SJCRH30 (cell line): ENCODE measurements around the gene PILRA. TPM values are rescaled to one million over a fixed set of nuclear protein-coding genes. Genes with fewer than 3 reads are reported as not detected.
"Not testable (repeated sequence)": the region's sequence is repeated elsewhere in the genome, so short reads cannot be mapped to it uniquely, and the experiment has no call there.

Experiments used
- DNase-seq, 2 experiments: peaks; one replicate each; pipeline ENCODE4 v3.0.0-alpha.2; 2015 to 2020
- H3K27ac ChIP-seq: fragments of 250-450 bp; sonication (Bioruptor Pico); 2 replicates; pipeline ENCODE4 v1.5.1; 2020; ENCODE audit warnings: mild to moderate bottlenecking, moderate library complexity
- H3K27me3 ChIP-seq: fragments of 250-450 bp; sonication (Bioruptor Pico); 2 replicates; pipeline ENCODE4 v1.5.1; 2020; ENCODE audit warnings: mild to moderate bottlenecking, moderate library complexity
- H3K36me3 ChIP-seq: fragments of 250-450 bp; sonication (Bioruptor Pico); 2 replicates; pipeline ENCODE4 v1.5.1; 2020; ENCODE audit warnings: mild to moderate bottlenecking, moderate library complexity
- H3K4me1 ChIP-seq: fragments of 250-450 bp; sonication (Bioruptor Pico); 2 replicates; pipeline ENCODE4 v1.5.1; 2020; ENCODE audit warnings: mild to moderate bottlenecking, moderate library complexity
- H3K4me3 ChIP-seq: fragments of 250-450 bp; sonication (Bioruptor Pico); 2 replicates; pipeline ENCODE4 v1.5.1; 2020; ENCODE audit warnings: mild to moderate bottlenecking, moderate library complexity
- H3K9me3 ChIP-seq: fragments of 250-450 bp; sonication (Bioruptor Pico); replicated peaks from 2 replicates; pipeline ENCODE4 v1.5.1; 2020; ENCODE audit warnings: mild to moderate bottlenecking, moderate library complexity
- total RNA-seq: library from RNA; depleted of rRNA; stranded (reverse); fragments of >200 nt; shearing (Covaris generic); gene quantifications from 2 replicates; pipeline ENCODE4 v1.2.3, GENCODE V29; 2014

PILRA gene
- total RNA-seq, 1 experiment from 2014 or later = 0.83 TPM

GRCh38 chr7:100352230-100352781, 21.0 kb upstream of the PILRA start:
- not testable (repeated sequence) for H3K4me3 ChIP-seq, H3K9me3 ChIP-seq, H3K27ac ChIP-seq, DNase-seq, H3K27me3 ChIP-seq, H3K4me1 ChIP-seq
- H3K36me3 ChIP-seq = peaks cover 54% of the 10 kb centered on the region

GRCh38 chr7:100352984-100353684, 20.2 kb upstream of the PILRA start:
- Histone ChIP-seq H3K4me3 (no peak overlapping the region), H3K36me3 (peaks cover 46% of the 10 kb centered on the region), H3K4me1 (no peaks in the 10 kb centered on the region), H3K27me3 (no peaks in the 10 kb centered on the region), H3K27ac (no peak overlapping the region), H3K9me3 (no peaks in the 10 kb centered on the region)
- DNase-seq = no peak

- H3K36me3 ChIP-seq = peaks cover 40% of the 10 kb centered on the region
- H3K4me3 ChIP-seq = no peak overlapping the region
- no peaks in the 10 kb centered on the region for H3K27me3 ChIP-seq
- H3K27ac ChIP-seq = no peak overlapping the region
- DNase-seq = no peak
- no peaks in the 10 kb centered on the region for H3K9me3 ChIP-seq
- no peaks in the 10 kb centered on the region for H3K4me1 ChIP-seq
Measured at GRCh38 chr7:100353685-100354330, 19.5 kb upstream of the PILRA start.

GRCh38 chr7:100356416-100357068, 16.7 kb upstream of the PILRA start:
- Histone ChIP-seq H3K4me3 (no peak overlapping the region), H3K9me3 (no peaks in the 10 kb centered on the region), H3K36me3 (peaks cover 47% of the 10 kb centered on the region)

GRCh38 chr7:100357131-100357561, 16.1 kb upstream of the PILRA start:
- no peak overlapping the region for H3K4me3 ChIP-seq
- peaks cover 53% of the 10 kb centered on the region for H3K36me3 ChIP-seq
- no peaks in the 10 kb centered on the region for H3K4me1 ChIP-seq

More at GRCh38 chr7:100356416-100357068, 16.7 kb upstream of the PILRA start:
- no peak for DNase-seq
- H3K27me3 ChIP-seq = no peaks in the 10 kb centered on the region
- no peak overlapping the region for H3K27ac ChIP-seq
- no peaks in the 10 kb centered on the region for H3K4me1 ChIP-seq

GRCh38 chr7:100358027-100358856, 15.0 kb upstream of the PILRA start, which contains the start of gene PILRB:
Gene PILRB (plus strand): TSS chr7:100358117. CDS start chr7:100358303, 186 bp downstream.
- H3K4me1 ChIP-seq = no peaks in the 10 kb centered on the region
- no peak for DNase-seq
- H3K9me3 ChIP-seq = no peaks in the 10 kb centered on the region
- no peak within 1 kb of the TSS for H3K27ac ChIP-seq
- no peak within 1 kb of the TSS for H3K4me3 ChIP-seq
- no peaks in the 10 kb centered on the region for H3K27me3 ChIP-seq
- peaks cover 56% of the 10 kb centered on the region for H3K36me3 ChIP-seq

More at GRCh38 chr7:100357131-100357561, 16.1 kb upstream of the PILRA start:
- no peaks in the 10 kb centered on the region for H3K9me3 ChIP-seq
- no peak for DNase-seq
- H3K27me3 ChIP-seq = no peaks in the 10 kb centered on the region
- H3K27ac ChIP-seq = no peak overlapping the region

- no peak overlapping the region for H3K27ac ChIP-seq
- no peaks in the 10 kb centered on the region for H3K9me3 ChIP-seq
- no peak overlapping the region for H3K4me3 ChIP-seq
- DNase-seq = no peak
- H3K27me3 ChIP-seq = no peaks in the 10 kb centered on the region
- peaks cover 61% of the 10 kb centered on the region for H3K36me3 ChIP-seq
- H3K4me1 ChIP-seq = no peaks in the 10 kb centered on the region
Measured at GRCh38 chr7:100358857-100359212, 14.5 kb upstream of the PILRA start.

- no peaks in the 10 kb centered on the region for H3K27me3 ChIP-seq
- H3K9me3 ChIP-seq = no peaks in the 10 kb centered on the region
- H3K4me1 ChIP-seq = no peaks in the 10 kb centered on the region
- no peak overlapping the region for H3K27ac ChIP-seq
- peaks cover 50% of the 10 kb centered on the region for H3K36me3 ChIP-seq
- H3K4me3 ChIP-seq = no peak overlapping the region
- no peak for DNase-seq
Measured at GRCh38 chr7:100360135-100360854, 13.0 kb upstream of the PILRA start.

- no peak overlapping the region for H3K4me3 ChIP-seq
- DNase-seq = no peak
- H3K36me3 ChIP-seq = peaks cover 40% of the 10 kb centered on the region
- no peaks in the 10 kb centered on the region for H3K4me1 ChIP-seq
- no peaks in the 10 kb centered on the region for H3K27me3 ChIP-seq
- no peak overlapping the region for H3K27ac ChIP-seq
- H3K9me3 ChIP-seq = no peaks in the 10 kb centered on the region
Measured at GRCh38 chr7:100363098-100363497, 10.2 kb upstream of the PILRA start.

GRCh38 chr7:100363797-100364196, 9.5 kb upstream of the PILRA start:
- H3K9me3 ChIP-seq, H3K4me1 ChIP-seq, H3K4me3 ChIP-seq, DNase-seq, H3K27me3 ChIP-seq, H3K27ac ChIP-seq: not testable (repeated sequence)
- peaks cover 39% of the 10 kb centered on the region for H3K36me3 ChIP-seq

- Histone ChIP-seq H3K9me3 (no peaks in the 10 kb centered on the region), H3K4me1 (no peaks in the 10 kb centered on the region), H3K36me3 (peaks cover 32% of the 10 kb centered on the region), H3K27me3 (no peaks in the 10 kb centered on the region), H3K27ac (no peak overlapping the region), H3K4me3 (no peak overlapping the region)
- DNase-seq = no peak
Measured at GRCh38 chr7:100364480-100364879, 8.8 kb upstream of the PILRA start.

GRCh38 chr7:100365998-100366367, 7.3 kb upstream of the PILRA start:
- DNase-seq, H3K9me3 ChIP-seq, H3K27ac ChIP-seq, H3K4me3 ChIP-seq, H3K4me1 ChIP-seq, H3K27me3 ChIP-seq: not testable (repeated sequence)
- H3K36me3 ChIP-seq = peaks cover 20% of the 10 kb centered on the region

- no peak overlapping the region for H3K27ac ChIP-seq
- no peak overlapping the region for H3K4me3 ChIP-seq
- H3K27me3 ChIP-seq = no peaks in the 10 kb centered on the region
- no peaks in the 10 kb centered on the region for H3K4me1 ChIP-seq
- DNase-seq = no peak
- H3K9me3 ChIP-seq = no peaks in the 10 kb centered on the region
- H3K36me3 ChIP-seq = peaks cover 13% of the 10 kb centered on the region
Measured at GRCh38 chr7:100366411-100367250, 6.7 kb upstream of the PILRA start.
